T-helper 22 cell (primary cell): ENCODE data around the gene TMEM132D.

Source experiments
- DNase-seq: peaks from one replicate; pipeline ENCODE4 v3.0.0-alpha.2; 2020; ENCODE audit warnings: low read depth

Gene TMEM132D

GRCh38 chr12:129434790-129435189 lies 469.0 kb downstream of the TMEM132D start:
- DNase-seq = no peak

- DNase-seq = no peak
These were observed 475.4 kb downstream of the TMEM132D start for GRCh38 chr12:129428240-129428936.

GRCh38 chr12:129423041-129423580 lies 480.7 kb downstream of the TMEM132D start:
- no peak for DNase-seq

- no peak for DNase-seq
These were observed 490.5 kb downstream of the TMEM132D start for GRCh38 chr12:129413295-129413694.

GRCh38 chr12:129409281-129409680 lies 494.5 kb downstream of the TMEM132D start:
- DNase-seq = no peak

GRCh38 chr12:129404556-129404955 lies 499.3 kb downstream of the TMEM132D start:
- DNase-seq = no peak

GRCh38 chr12:129401572-129401971 lies 502.3 kb downstream of the TMEM132D start:
- no peak for DNase-seq

- DNase-seq = no peak
These were observed 509.5 kb downstream of the TMEM132D start for GRCh38 chr12:129394177-129394825.

GRCh38 chr12:129393357-129393937 lies 510.4 kb downstream of the TMEM132D start:
- DNase-seq = no peak

GRCh38 chr12:129385637-129385990 lies 518.2 kb downstream of the TMEM132D start:
- no peak for DNase-seq

- no peak for DNase-seq
These were observed 519.9 kb downstream of the TMEM132D start for GRCh38 chr12:129383956-129384355.

GRCh38 chr12:129381715-129382114 lies 522.1 kb downstream of the TMEM132D start:
- DNase-seq = no peak

- no peak for DNase-seq
These were observed 524.6 kb downstream of the TMEM132D start for GRCh38 chr12:129379076-129379804.

GRCh38 chr12:129378496-129378895 lies 525.3 kb downstream of the TMEM132D start:
- DNase-seq = no peak

- no peak for DNase-seq
These were observed 530.1 kb downstream of the TMEM132D start for GRCh38 chr12:129373746-129374145.

- no peak for DNase-seq
These were observed 530.9 kb downstream of the TMEM132D start for GRCh38 chr12:129372876-129373275.

GRCh38 chr12:129372348-129372747 lies 531.5 kb downstream of the TMEM132D start:
- DNase-seq = no peak

- no peak for DNase-seq
These were observed 532.6 kb downstream of the TMEM132D start for GRCh38 chr12:129371268-129371667.

- no peak for DNase-seq
These were observed 537.2 kb downstream of the TMEM132D start for GRCh38 chr12:129366656-129367055.

- no peak for DNase-seq
These were observed 540.8 kb downstream of the TMEM132D start for GRCh38 chr12:129363041-129363440.

GRCh38 chr12:129357233-129357632 lies 546.6 kb downstream of the TMEM132D start:
- DNase-seq = no peak

GRCh38 chr12:129351481-129351880 lies 552.3 kb downstream of the TMEM132D start:
- DNase-seq = no peak

GRCh38 chr12:129339336-129339735 lies 564.5 kb downstream of the TMEM132D start:
- DNase-seq = no peak
